Measurements from ENCODE around the gene YWHAG.
"Not testable (repeated sequence)": the region's sequence is repeated elsewhere in the genome, so short reads cannot be mapped to it uniquely, and the experiment has no call there.

YWHAG gene

DNA sequence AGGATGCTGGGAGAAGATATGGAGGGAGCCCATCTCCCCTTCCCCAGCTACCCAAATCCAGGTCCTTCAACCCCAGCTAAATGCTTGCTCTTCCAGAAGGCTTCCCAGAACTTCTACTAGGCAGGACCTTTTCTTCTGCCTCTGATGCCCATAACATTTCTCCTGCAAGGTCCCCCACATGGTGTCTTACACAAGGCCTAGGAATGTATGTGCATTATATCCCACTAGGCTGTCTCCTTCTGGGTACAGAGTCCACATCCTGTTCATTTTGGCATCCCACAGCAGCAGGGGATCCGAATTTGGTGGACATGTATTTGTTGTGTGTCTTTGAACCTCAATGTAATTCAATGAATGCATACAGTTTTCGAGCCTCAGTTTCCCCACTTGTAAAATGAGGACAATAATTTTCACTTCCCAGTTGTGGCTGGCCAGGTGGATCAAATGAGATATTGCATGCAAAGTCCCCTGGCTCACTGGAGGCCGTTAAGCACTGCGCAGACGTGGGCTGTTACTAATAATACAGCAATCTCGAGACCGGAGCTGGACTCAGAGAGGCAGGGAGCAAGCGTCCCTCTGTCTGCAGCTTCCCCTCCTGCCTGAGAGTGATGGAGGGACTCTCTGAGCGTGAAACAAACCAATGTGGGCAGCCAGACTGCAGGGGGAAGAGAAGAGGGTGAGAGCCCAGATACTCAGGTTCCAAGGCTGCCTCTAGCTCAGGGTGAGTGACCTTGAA, 18.6 kb upstream of the YWHAG start:
- DNase-seq = no peak

DNA sequence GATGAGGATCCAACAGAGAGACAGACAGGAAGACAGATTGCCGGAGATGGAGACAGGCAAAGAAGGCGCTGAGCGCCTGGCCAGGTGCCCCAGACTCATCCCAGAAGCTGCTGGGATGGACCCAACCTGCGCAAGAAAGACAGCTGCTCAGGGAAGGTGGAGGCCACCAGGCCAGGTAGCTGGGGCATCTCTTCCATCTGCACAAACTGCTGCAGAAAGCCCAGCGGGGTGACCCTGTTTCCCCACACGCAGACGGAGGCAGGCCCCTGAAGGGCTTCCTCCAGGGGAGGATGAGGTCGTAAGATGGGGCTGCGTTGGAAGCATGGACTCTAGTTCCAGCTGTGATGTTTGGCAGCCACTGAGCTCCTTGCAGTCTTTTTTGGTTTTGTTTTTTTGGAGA, 16.5 kb upstream of the YWHAG start:
- no peak for DNase-seq

DNA sequence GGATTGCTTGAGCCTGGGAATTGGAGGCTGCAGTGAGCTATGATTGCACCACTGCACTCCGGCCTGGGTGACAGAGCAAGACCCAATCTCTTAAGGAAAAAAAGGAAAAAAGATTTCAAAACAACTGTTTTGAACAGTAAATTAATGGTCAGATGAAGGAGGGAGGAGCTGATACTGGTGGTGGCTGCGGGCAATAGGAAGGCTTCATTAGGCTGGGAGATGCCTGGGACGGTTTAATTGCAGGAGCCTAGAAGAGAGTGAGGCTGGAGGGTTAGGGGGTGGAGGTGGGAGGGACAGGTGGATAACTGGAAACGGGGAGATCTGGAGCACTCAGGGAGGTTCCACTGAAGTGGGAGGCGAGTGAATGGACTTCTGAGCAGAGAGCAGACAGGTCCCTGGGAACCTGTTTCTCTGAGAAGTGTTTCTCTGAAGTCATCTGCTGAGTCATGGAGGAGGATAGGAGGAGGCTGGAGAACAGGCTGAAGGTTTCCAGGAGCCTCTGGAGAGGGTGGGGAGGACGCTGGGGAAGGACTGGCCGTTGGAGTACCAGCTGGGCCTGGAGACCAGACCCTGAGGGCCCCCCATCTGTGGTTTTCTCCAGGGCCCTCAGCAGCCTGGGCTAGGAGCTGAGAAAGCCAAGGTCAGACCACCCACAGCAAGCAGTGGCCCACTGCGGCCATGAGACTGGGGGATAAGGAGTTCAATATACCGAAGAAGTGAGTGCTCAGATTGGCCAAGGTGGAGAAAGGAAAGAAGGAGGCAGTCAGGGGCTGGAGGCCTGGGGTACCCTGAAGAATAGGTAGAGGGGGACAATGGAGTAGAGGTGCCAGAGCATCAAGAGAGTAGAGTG, 14.4 kb upstream of the YWHAG start:
- DNase-seq = no peak

- DNase-seq = no peak
Observed at GRCh38 chr7:76371396-76371795, 12.6 kb upstream of the YWHAG start.

GRCh38 chr7:76369018-76369417, 10.2 kb upstream of the YWHAG start:
- DNase-seq = no peak

DNA sequence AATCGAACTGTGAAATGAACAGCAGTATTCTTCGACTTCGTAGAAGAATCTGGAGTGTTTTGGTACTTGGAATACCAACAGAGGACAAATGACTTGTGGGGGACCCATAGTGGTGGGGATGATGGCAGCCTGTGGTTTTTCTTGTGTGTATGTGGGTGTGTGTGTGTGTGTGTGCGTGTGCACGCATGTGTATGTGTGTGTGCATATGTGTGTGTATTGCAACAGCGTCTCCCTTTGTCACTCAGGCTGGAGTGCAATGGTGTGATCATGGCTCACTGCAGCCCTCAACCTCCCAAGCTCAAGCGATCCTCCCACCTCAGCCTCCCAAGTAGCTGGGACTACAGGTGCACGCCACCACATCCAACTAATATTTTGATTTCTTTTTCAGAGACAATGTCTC, 9.4 kb upstream of the YWHAG start:
- no peak for DNase-seq

- DNase-seq = no peak
Observed at GRCh38 chr7:76364198-76364584, 5.4 kb upstream of the YWHAG start.

DNA sequence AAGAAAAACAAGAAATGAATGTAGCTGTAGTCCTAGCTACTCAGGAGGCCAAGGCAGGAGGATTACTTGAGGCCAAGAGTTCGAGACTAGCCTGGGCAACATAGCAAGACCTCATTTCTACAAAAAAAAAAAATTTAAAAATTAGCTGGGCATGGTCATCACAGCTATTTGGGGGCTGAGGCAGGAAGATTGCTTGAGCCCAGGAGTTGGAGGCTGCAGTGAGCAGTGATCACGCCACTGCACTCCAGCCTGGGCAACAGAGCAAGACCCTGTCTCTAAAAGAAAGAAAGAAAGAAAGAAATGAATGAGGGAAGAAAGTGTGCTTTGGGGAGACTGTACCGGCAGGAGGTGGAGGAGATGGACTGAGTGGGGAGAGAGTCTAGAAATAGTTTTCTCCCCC, 5.0 kb upstream of the YWHAG start:
- not testable (repeated sequence) for DNase-seq

- no peak for DNase-seq
Observed at GRCh38 chr7:76359978-76360638, 1.3 kb upstream of the YWHAG start.

GRCh38 chr7:76359111-76359977, 553 bp upstream of the YWHAG start:
- peak; percentile 64 for DNase-seq

GRCh38 chr7:76358011-76358480, 745 bp downstream of the YWHAG start:
- peak; percentile 3 for DNase-seq

DNA sequence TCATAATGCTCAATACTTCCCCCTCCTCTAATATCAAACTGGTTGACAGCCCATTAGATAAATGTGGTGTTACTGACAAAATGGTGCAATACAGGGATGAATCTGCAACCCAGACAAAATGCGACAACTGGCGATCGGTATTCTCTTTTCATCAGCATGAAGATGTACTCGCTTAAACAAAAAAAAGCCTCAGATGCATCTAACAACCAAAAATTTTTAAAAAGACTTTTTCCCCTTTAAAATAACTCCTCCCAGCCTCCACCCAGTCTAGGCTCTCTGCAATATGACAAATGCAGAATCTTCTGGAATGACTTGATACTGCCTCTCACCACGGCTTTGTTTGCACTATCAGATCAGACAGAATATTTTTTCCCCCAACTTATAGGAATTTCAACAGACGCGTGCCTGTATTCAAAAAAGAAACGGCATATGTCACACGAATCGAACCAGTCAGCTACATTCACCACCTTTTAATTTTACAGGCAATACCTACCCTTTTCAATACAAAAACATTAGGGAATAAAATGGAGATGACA, 1.2 kb downstream of the YWHAG start:
- DNase-seq = no peak

GRCh38 chr7:76356823-76357222, 2.0 kb downstream of the YWHAG start:
- peak; percentile 8 for DNase-seq

DNA sequence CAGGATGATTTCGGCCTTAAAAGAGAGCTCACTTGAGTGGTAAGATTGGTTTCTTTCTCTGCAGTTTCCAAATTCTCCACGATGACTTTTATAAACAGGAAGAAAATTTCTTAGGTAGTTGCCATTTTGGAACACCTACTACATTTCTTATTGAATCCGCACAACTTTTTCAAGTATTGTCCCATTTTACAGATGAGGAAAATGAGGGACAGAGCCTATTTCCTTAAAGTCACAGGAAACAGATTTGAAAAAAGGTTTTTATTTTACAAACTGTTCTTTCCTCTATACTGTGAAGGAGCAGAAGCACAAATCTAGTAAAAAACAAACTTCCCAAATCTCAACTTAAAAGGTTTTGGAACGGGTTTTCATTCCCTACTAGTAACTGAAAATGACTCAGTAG, 2.7 kb downstream of the YWHAG start:
- DNase-seq = no peak

- no peak for DNase-seq
Observed at GRCh38 chr7:76354981-76355730, 3.6 kb downstream of the YWHAG start.

- no peak for DNase-seq
Observed at GRCh38 chr7:76354516-76354915, 4.3 kb downstream of the YWHAG start.

- no peak for DNase-seq
Observed at GRCh38 chr7:76353744-76354143, 5.0 kb downstream of the YWHAG start.

DNA sequence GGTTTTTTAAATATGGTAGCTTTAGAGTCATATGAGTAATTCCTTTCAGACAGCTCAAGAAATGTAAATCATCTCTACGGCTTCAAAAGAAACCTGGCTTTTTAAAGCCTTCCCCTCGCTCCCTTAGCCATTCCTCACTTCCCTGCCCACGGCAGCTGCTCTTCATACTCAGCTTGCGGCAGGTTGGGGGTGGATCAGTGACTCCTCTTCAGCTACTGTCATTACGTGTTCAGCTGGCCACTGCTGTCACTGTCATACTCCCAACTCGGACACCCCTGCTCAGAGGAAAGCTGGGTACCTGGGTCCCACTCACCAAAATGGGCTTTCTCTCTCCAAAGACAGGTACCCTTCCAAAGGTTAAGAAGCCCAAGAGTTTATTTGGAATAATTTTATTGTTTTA, 6.6 kb downstream of the YWHAG start:
- no peak for DNase-seq

DNA sequence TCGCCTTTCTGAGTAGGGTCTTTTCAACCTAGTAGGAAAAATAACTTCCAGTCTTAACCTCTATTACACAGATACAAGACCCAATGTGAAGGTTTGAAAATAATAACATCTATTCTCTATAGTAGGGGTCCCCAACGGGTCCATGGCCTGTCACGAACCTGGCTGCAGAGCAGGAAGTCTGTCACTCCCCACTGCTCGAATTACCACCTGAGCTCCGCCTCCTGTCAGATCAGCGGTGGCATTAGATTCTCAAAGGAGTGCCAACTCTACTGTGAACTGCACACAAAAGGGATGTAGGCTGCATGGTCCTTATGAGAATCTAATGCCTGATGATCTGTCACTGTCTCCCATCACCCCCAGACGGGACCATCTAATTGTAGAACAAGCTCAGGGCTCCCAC, 7.4 kb downstream of the YWHAG start:
- no peak for DNase-seq

- DNase-seq = no peak
Observed at GRCh38 chr7:76349313-76349885, 9.4 kb downstream of the YWHAG start.

DNA sequence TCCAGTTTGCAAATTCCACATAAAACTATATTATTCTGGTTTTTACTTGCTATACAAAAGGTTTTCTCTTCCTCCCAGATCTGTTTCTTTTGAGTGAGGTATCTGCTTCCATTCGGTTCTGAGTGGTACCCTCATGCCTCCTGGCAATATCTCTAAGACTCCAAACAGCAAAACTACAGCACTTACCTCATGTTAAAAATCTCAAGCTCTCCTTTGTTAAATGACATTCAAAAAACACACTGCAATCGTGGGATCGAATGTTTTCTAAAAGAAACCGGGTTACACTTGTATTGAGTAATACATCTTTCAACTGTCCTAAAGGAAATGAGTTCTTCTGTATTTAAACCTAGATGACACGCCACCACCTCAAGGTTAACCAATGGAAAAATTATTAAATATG, 11.1 kb downstream of the YWHAG start:
- no peak for DNase-seq

Measured in NCI-H2029 treated with DMSO at 0.1 percent for 48 hours (cell line).